SK-N-SH treated with all-trans-retinoic acid at 6 μM for 48 hours (cell line): ENCODE data around the gene RPS24.

ENCODE experiments used
- ATAC-seq: fragments of 200-7000 bp; cut with Tn5 transposase; 3 replicates; pipeline ENCODE4 v1.9.1; 2020; ENCODE audit warnings: mild to moderate bottlenecking, moderate library complexity
- ARNTL ChIP-seq: fragments of 450-650 bp; formaldehyde crosslinking; IDR thresholded peaks from 2 replicates; pipeline ENCODE4 v1.5.0; 2020; ENCODE audit warnings: low read depth, mild to moderate bottlenecking, moderate library complexity, borderline replicate concordance
- BACH2 ChIP-seq: fragments of 250-450 bp; sonication (Bioruptor Pico); IDR thresholded peaks from 2 replicates; pipeline ENCODE4 v1.9.0; 2021; ENCODE audit warnings: mild to moderate bottlenecking, borderline replicate concordance
- CSDC2 ChIP-seq: fragments of 250-450 bp; sonication (Bioruptor Pico); IDR thresholded peaks from 2 replicates; pipeline ENCODE4 v1.5.0; 2020; ENCODE audit warnings: mild to moderate bottlenecking, moderate library complexity
- ESRRG ChIP-seq: fragments of 250-450 bp; sonication (Bioruptor Pico); IDR thresholded peaks from 2 replicates; pipeline ENCODE4 v1.6.1; 2021; ENCODE audit warnings: mild to moderate bottlenecking
- GLIS3 ChIP-seq: fragments of 250-450 bp; sonication (Bioruptor Pico); IDR thresholded peaks from 2 replicates; pipeline ENCODE4 v1.5.0; 2020; ENCODE audit warnings: mild to moderate bottlenecking, moderate library complexity
- ISL1 ChIP-seq: fragments of 250-450 bp; sonication (Bioruptor Pico); IDR thresholded peaks from 2 replicates; pipeline ENCODE4 v2.1.2; 2022; ENCODE audit warnings: mild to moderate bottlenecking, moderate library complexity
- OSR1 ChIP-seq: fragments of 250-450 bp; sonication (Bioruptor Pico); IDR thresholded peaks from 2 replicates; pipeline ENCODE4 v1.8.0; 2022; ENCODE audit warnings: moderate library complexity, mild to moderate bottlenecking, inconsistent platforms
- PATZ1 ChIP-seq: fragments of 250-450 bp; sonication (Bioruptor Pico); IDR thresholded peaks from 2 replicates; pipeline ENCODE4 v1.8.0; 2020; ENCODE audit warnings: mild to moderate bottlenecking, moderate library complexity, borderline replicate concordance
- POU6F1 ChIP-seq: fragments of 250-450 bp; sonication (Bioruptor Pico); IDR thresholded peaks from 2 replicates; pipeline ENCODE4 v1.8.0; 2021; ENCODE audit warnings: low read depth, mild to moderate bottlenecking, moderate library complexity, borderline replicate concordance
- PPARA ChIP-seq: fragments of 250-450 bp; sonication (Bioruptor Pico); IDR thresholded peaks from 2 replicates; pipeline ENCODE4 v1.5.0; 2020; ENCODE audit warnings: mild to moderate bottlenecking, borderline replicate concordance
- SNAI2 ChIP-seq: fragments of 250-450 bp; sonication (Bioruptor Pico); IDR thresholded peaks from 2 replicates; pipeline ENCODE4 v1.5.0; 2020; ENCODE audit warnings: mild to moderate bottlenecking, moderate library complexity
- TCF4 ChIP-seq: fragments of 250-450 bp; sonication (Bioruptor Pico); IDR thresholded peaks from 2 replicates; pipeline ENCODE4 v1.8.0; 2021; ENCODE audit warnings: mild to moderate bottlenecking, moderate library complexity, borderline replicate concordance
- TOX ChIP-seq: fragments of 250-450 bp; sonication (Bioruptor Pico); IDR thresholded peaks from 2 replicates; pipeline ENCODE4 v1.8.0; 2021; ENCODE audit warnings: mild to moderate bottlenecking, moderate library complexity, borderline replicate concordance
- TSHZ2 ChIP-seq: fragments of 250-450 bp; sonication (Bioruptor Pico); IDR thresholded peaks from 2 replicates; pipeline ENCODE4 v1.5.0; 2020; ENCODE audit warnings: mild to moderate bottlenecking, moderate library complexity
- ZC3H10 ChIP-seq: fragments of 250-450 bp; sonication (Bioruptor Pico); IDR thresholded peaks from 2 replicates; pipeline ENCODE4 v1.5.1; 2021; ENCODE audit warnings: mild to moderate bottlenecking, moderate library complexity
- ZFP3 ChIP-seq: fragments of 250-450 bp; sonication (Bioruptor Pico); IDR thresholded peaks from 2 replicates; pipeline ENCODE4 v1.5.0; 2020; ENCODE audit warnings: mild to moderate bottlenecking, moderate library complexity
- ZFP30 ChIP-seq: fragments of 450-650 bp; formaldehyde crosslinking; IDR thresholded peaks from 2 replicates; pipeline ENCODE4 v1.5.0; 2022; ENCODE audit warnings: mild to moderate bottlenecking, moderate library complexity
- ZNF565 ChIP-seq: fragments of 450-650 bp; formaldehyde crosslinking; conservative IDR thresholded peaks from 2 replicates; pipeline ENCODE4 v1.5.0; 2020; ENCODE audit warnings: low read depth, mild to moderate bottlenecking, moderate library complexity
- ZNF8 ChIP-seq: fragments of 450-650 bp; formaldehyde crosslinking; IDR thresholded peaks from 2 replicates; pipeline ENCODE4 v1.5.0; 2020; ENCODE audit warnings: mild to moderate bottlenecking, moderate library complexity
- TF ChIP-seq, protein P1 (sequence below): fragments of 250-450 bp; sonication (Bioruptor Pico); IDR thresholded peaks from 2 replicates; pipeline ENCODE4 v1.5.1; 2020; ENCODE audit warnings: low read depth, mild to moderate bottlenecking, moderate library complexity
- TF ChIP-seq, protein P2 (sequence below): fragments of 250-450 bp; sonication (Bioruptor Pico); IDR thresholded peaks from 2 replicates; pipeline ENCODE4 v1.5.1; 2021; ENCODE audit warnings: mild to moderate bottlenecking, moderate library complexity

RPS24 gene

DNA sequence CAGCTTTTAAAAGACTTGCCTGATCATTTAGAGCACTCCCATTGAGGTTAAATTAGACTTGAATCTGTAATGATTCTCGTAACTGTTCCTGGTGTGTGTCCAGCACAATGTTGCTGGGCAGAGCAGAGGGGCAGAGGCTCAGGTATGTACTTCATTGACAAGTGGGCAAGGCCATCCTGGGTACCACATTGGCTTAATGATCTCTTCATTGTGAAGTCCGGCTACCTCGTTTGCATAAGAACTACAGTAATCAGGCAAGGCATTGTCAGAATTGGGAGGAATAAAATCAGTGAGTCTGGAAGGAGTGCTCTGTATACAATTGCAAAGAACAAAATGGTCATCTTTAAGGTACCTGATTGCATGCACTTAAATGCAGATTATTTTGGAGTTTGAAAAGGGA, 6.1 kb downstream of the RPS24 start:
- TF ChIP-seq ESRRG (CRISPR knock-in tag) (no peak), TOX (CRISPR knock-in tag) (no peak), PATZ1 (no peak), TSHZ2 (CRISPR knock-in tag) (no peak), TCF4 (no peak), ZFP30 (CRISPR knock-in tag) (no peak), PPARA (CRISPR knock-in tag) (no peak), ZFP3 (CRISPR knock-in tag) (no peak), GLIS3 (CRISPR knock-in tag) (no peak), OSR1 (CRISPR knock-in tag) (no peak), BACH2 (no peak), ARNTL (CRISPR knock-in tag) (no peak)
- TF ChIP-seq, protein P1, sequence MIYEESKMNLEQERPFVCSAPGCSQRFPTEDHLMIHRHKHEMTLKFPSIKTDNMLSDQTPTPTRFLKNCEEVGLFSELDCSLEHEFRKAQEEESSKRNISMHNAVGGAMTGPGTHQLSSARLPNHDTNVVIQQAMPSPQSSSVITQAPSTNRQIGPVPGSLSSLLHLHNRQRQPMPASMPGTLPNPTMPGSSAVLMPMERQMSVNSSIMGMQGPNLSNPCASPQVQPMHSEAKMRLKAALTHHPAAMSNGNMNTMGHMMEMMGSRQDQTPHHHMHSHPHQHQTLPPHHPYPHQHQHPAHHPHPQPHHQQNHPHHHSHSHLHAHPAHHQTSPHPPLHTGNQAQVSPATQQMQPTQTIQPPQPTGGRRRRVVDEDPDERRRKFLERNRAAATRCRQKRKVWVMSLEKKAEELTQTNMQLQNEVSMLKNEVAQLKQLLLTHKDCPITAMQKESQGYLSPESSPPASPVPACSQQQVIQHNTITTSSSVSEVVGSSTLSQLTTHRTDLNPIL (CRISPR knock-in tag): no peak
- no peak for ATAC-seq

- no peak for ATAC-seq
- TF ChIP-seq, protein P2, sequence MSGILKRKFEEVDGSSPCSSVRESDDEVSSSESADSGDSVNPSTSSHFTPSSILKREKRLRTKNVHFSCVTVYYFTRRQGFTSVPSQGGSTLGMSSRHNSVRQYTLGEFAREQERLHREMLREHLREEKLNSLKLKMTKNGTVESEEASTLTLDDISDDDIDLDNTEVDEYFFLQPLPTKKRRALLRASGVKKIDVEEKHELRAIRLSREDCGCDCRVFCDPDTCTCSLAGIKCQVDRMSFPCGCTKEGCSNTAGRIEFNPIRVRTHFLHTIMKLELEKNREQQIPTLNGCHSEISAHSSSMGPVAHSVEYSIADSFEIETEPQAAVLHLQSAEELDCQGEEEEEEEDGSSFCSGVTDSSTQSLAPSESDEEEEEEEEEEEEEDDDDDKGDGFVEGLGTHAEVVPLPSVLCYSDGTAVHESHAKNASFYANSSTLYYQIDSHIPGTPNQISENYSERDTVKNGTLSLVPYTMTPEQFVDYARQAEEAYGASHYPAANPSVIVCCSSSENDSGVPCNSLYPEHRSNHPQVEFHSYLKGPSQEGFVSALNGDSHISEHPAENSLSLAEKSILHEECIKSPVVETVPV (CRISPR knock-in tag): no peak
- TF ChIP-seq PPARA (CRISPR knock-in tag): no peak
- TF ChIP-seq TCF4: no peak
- TF ChIP-seq ARNTL (CRISPR knock-in tag): no peak
- no peak for TF ChIP-seq ISL1
- no peak for TF ChIP-seq ZNF565 (CRISPR knock-in tag)
- TF ChIP-seq GLIS3 (CRISPR knock-in tag): no peak; the same call in 1 of the 2 replicates
- TF ChIP-seq CSDC2 (CRISPR knock-in tag): no peak
- no peak for TF ChIP-seq ZC3H10 (CRISPR knock-in tag)
- no peak for TF ChIP-seq ESRRG (CRISPR knock-in tag)
- no peak for TF ChIP-seq PATZ1
- TF ChIP-seq ZNF8 (CRISPR knock-in tag): no peak
- TF ChIP-seq TOX (CRISPR knock-in tag): no peak
- no peak for TF ChIP-seq POU6F1 (CRISPR knock-in tag)
- TF ChIP-seq, protein P1 (CRISPR knock-in tag): no peak
- no peak for TF ChIP-seq OSR1 (CRISPR knock-in tag)
- no peak for TF ChIP-seq BACH2
- TF ChIP-seq ZFP3 (CRISPR knock-in tag): no peak
- TF ChIP-seq SNAI2 (CRISPR knock-in tag): no peak
Measured at GRCh38 chr10:78041170-78042057, 7.8 kb downstream of the RPS24 start.
